ENCODE measurements around the gene WWOX. TPM values are rescaled to one million over a fixed set of nuclear protein-coding genes. Genes with fewer than 3 reads are reported as not detected.

WWOX gene
- total RNA-seq, 1 donor from 2014 or later, result 28.2 TPM

DNA sequence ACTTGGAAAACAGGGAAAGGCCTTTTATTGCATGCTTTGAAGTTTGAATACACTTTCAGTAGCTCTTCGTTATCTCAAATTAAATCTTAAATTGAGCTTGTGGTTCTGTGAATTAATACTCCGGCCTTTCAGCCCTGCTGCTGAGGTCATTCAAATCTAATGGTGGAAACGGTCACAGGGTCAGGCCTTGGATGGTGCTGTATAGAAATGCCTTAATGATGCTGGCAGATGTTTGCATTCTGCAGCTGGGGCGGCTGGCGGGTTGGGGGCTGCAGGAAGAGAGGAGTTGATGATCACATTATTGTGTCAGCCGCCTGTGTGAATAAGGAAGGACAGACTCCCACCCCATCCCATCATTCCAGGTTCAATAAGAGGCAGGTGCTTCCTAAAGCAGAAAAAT lies 723.6 kb downstream of the WWOX start:
- no peak for TF ChIP-seq CTCF (IDR thresholded peaks at IDR 0.05)
- no peak for DNase-seq (ENCODE audit: extremely low spot score, unreplicated experiment)
- peaks cover 7% of the 10 kb centered on the region for H3K9me3 Mint-ChIP-seq (ENCODE audit: unreplicated experiment)
- no peaks in the 10 kb centered on the region for H3K36me3 Mint-ChIP-seq (ENCODE audit: unreplicated experiment)
- no peak overlapping the region for H3K4me3 Mint-ChIP-seq (ENCODE audit: unreplicated experiment)
- H3K4me1 Mint-ChIP-seq (ENCODE audit: unreplicated experiment), result no peaks in the 10 kb centered on the region
- H3K27ac Mint-ChIP-seq (ENCODE audit: unreplicated experiment), result no peak overlapping the region
- H3K27me3 Mint-ChIP-seq (ENCODE audit: unreplicated experiment), result no peaks in the 10 kb centered on the region

GRCh38 chr16:78829280-78829679 lies 729.8 kb downstream of the WWOX start:
- DNase-seq (ENCODE audit: extremely low spot score, unreplicated experiment), result no peak
- Mint-ChIP-seq H3K4me1 (ENCODE audit: unreplicated experiment) (no peaks in the 10 kb centered on the region), H3K27ac (ENCODE audit: unreplicated experiment) (no peak overlapping the region), H3K36me3 (ENCODE audit: unreplicated experiment) (no peaks in the 10 kb centered on the region), H3K9me3 (ENCODE audit: unreplicated experiment) (peaks cover 5% of the 10 kb centered on the region), H3K4me3 (ENCODE audit: unreplicated experiment) (no peak overlapping the region), H3K27me3 (ENCODE audit: unreplicated experiment) (no peaks in the 10 kb centered on the region)
- TF ChIP-seq CTCF (IDR thresholded peaks at IDR 0.05), result no peak

- no peak for DNase-seq (ENCODE audit: extremely low spot score, unreplicated experiment)
- Mint-ChIP-seq H3K4me1 (ENCODE audit: unreplicated experiment) (no peaks in the 10 kb centered on the region), H3K27me3 (ENCODE audit: unreplicated experiment) (no peaks in the 10 kb centered on the region), H3K36me3 (ENCODE audit: unreplicated experiment) (no peaks in the 10 kb centered on the region), H3K9me3 (ENCODE audit: unreplicated experiment) (peaks cover 5% of the 10 kb centered on the region), H3K4me3 (ENCODE audit: unreplicated experiment) (no peak overlapping the region), H3K27ac (ENCODE audit: unreplicated experiment) (no peak overlapping the region)
- TF ChIP-seq CTCF (IDR thresholded peaks at IDR 0.05), result no peak
These were observed 731.1 kb downstream of the WWOX start for GRCh38 chr16:78830599-78830998.

DNA sequence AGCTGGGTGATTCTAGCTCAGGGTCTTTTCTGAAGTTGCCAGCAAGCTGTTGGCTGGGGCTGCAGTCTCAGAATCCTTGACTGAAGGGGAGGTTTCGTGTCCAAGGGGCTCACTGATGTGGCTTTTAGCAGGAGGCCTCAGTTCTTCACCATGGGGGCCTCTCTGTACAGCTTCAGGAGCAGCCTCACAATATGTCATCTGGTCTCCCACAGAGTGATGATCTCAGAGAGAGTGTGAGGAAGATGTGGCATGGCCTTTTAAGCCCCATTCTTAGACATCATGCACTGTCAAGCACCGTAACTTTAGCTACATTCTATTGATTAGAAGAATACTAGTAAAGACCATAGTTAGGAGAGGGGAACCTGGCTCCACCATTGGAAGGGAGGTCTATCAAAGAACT lies 732.6 kb downstream of the WWOX start:
- peaks cover 5% of the 10 kb centered on the region for H3K9me3 Mint-ChIP-seq (ENCODE audit: unreplicated experiment)
- no peak overlapping the region for H3K27ac Mint-ChIP-seq (ENCODE audit: unreplicated experiment)
- H3K4me1 Mint-ChIP-seq (ENCODE audit: unreplicated experiment), result no peaks in the 10 kb centered on the region
- no peak for TF ChIP-seq CTCF (IDR thresholded peaks at IDR 0.05)
- no peaks in the 10 kb centered on the region for H3K36me3 Mint-ChIP-seq (ENCODE audit: unreplicated experiment)
- no peak for DNase-seq (ENCODE audit: extremely low spot score, unreplicated experiment)
- no peak overlapping the region for H3K4me3 Mint-ChIP-seq (ENCODE audit: unreplicated experiment)
- H3K27me3 Mint-ChIP-seq (ENCODE audit: unreplicated experiment), result no peaks in the 10 kb centered on the region

DNA sequence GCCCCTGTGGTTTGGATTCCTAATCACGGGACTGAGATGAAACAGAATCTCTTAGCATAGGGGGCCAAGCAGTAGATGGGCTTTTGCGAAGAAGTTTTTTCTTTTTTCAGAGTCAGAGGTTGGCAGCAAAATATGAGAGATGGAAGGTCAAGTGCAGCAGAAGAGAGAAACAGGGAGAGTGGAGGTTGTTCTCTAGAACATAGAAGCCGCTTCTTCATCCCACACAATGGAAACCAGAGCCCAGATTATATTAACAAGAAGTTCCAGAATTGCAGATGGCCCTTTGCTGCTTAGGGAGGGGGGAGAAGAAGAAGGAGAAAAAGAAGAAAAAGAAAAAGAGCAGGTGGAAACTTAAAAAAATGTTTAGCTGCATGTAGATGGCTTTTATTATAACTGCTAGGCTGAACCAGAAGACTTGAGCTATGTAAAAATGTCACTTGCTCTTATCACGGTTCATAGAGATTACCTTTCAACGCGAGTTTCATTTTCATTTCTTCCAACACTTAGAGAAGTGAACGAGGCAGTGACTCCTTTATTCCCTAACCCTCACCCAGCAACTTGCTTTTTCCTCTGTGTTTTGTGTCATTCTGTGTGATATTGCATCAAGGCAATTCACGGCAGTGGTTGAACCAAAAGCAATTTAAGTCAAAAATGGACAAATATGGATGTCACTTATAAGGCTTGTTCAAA lies 737.5 kb downstream of the WWOX start:
- H3K4me1 Mint-ChIP-seq (ENCODE audit: unreplicated experiment), result no peaks in the 10 kb centered on the region
- no peaks in the 10 kb centered on the region for H3K36me3 Mint-ChIP-seq (ENCODE audit: unreplicated experiment)
- H3K27ac Mint-ChIP-seq (ENCODE audit: unreplicated experiment), result no peak overlapping the region
- no peaks in the 10 kb centered on the region for H3K27me3 Mint-ChIP-seq (ENCODE audit: unreplicated experiment)
- TF ChIP-seq CTCF (IDR thresholded peaks at IDR 0.05), result no peak
- H3K4me3 Mint-ChIP-seq (ENCODE audit: unreplicated experiment), result no peak overlapping the region
- DNase-seq (ENCODE audit: extremely low spot score, unreplicated experiment), result no peak
- peaks cover 4% of the 10 kb centered on the region for H3K9me3 Mint-ChIP-seq (ENCODE audit: unreplicated experiment)
